Upper lobe of left lung (tissue), 6 donors: ENCODE measurements around the gene AMZ2. TPM values are rescaled to one million over a fixed set of nuclear protein-coding genes. Genes with fewer than 3 reads are reported as not detected.
A peak's percentile ranks its signal among the peaks of the same experiment; 100 is the strongest.
"Not testable (repeated sequence)": the region's sequence is repeated elsewhere in the genome, so short reads cannot be mapped to it uniquely, and the experiment has no call there.

Experiments
- ATAC-seq, 2 donors: fragments of 200-7000 bp; cut with Tn5 transposase; one replicate each; pipeline ENCODE4 v1.9.1; 2022; ENCODE audit warnings: mild to moderate bottlenecking in 2 of 2, moderate library complexity in 2 of 2; ENCODE audit not compliant: low FRiP score in 2 of 2
- DNase-seq, 2 donors: peaks; one replicate each; pipeline ENCODE4 v3.0.0-alpha.2; 2019 to 2020
- H3K27ac ChIP-seq, 4 donors: fragments of 200-600 bp; sonication (generic); one replicate each; pipeline ENCODE4 v1.5.1; 2016 to 2019
- H3K27me3 ChIP-seq, 4 donors: fragments of 200-600 bp; sonication (generic); one replicate each; pipeline ENCODE4 v1.5.1; 2017 to 2019
- H3K36me3 ChIP-seq, 4 donors: fragments of 200-600 bp; sonication (generic); one replicate each; pipeline ENCODE4 v1.5.1; 2016 to 2019
- H3K4me1 ChIP-seq, 4 donors: fragments of 200-600 bp; sonication (generic); one replicate each; pipeline ENCODE4 v1.5.1; 2018 to 2019
- H3K4me3 ChIP-seq, 4 donors: fragments of 200-600 bp; sonication (generic); one replicate each; pipeline ENCODE4 v1.5.1; 2017 to 2019; ENCODE audit warnings: mild to moderate bottlenecking in 2 of 4, moderate library complexity in 1 of 4
- H3K9me3 ChIP-seq, 4 donors: fragments of 200-600 bp; sonication (generic); one replicate each; pipeline ENCODE4 v1.5.1; 2018 to 2019
- EP300 ChIP-seq, 4 donors: sonication (generic); formaldehyde crosslinking; IDR thresholded peaks; one replicate each; pipeline ENCODE4 v1.5.1; 2017; ENCODE audit warnings: antibody characterized with exemption in 4 of 4, control low read depth in 2 of 4
- POLR2A ChIP-seq, 4 donors: fragments of 450-650 bp; IDR thresholded peaks; one replicate each; pipeline ENCODE4 v1.5.1; 2016 to 2017; ENCODE audit warnings: antibody characterized with exemption in 4 of 4, mild to moderate bottlenecking in 2 of 4
- POLR2AphosphoS5 ChIP-seq, 2 donors: sonication (generic); formaldehyde crosslinking; IDR thresholded peaks; one replicate each; pipeline ENCODE4 v1.5.1; 2017; ENCODE audit warnings: antibody characterized with exemption in 2 of 2
- WGBS, 2 donors: methylation state at CpG; one replicate each; pipeline ENCODE4 v1.1.5; 2017 to 2018; 5-methylcytosine and 5-hydroxymethylcytosine counted together
- total RNA-seq, 6 donors: library from RNA; depleted of rRNA in 4 of 6; stranded (reverse); fragments of >200 nt in 4 of 6; gene quantifications; one replicate each; pipeline versions ENCODE4 v1.1.0 to v1.2.1, GENCODE V29; 2016 to 2021
- TF ChIP-seq, protein P1 (sequence below), 6 experiments: fragments of 450-650 bp in 4 of 6; fragments of 200-600 bp in 2 of 6; sonication (generic) in 2 of 6; IDR thresholded peaks; one replicate each; pipeline ENCODE4 v1.5.1; 2016 to 2019; ENCODE audit warnings: antibody characterized with exemption in 6 of 6
- donor health status: DM: no; HTN: no; CAD: no; lungs with moderate emphysema.
- donor health status: DM: no; HTN: yes; CAD: no; lungs with severe emphysema.

The AMZ2 gene
- total RNA-seq, 6 donors from 2014 or later, result 19.4 to 50.3 (median 45.8) TPM

DNA sequence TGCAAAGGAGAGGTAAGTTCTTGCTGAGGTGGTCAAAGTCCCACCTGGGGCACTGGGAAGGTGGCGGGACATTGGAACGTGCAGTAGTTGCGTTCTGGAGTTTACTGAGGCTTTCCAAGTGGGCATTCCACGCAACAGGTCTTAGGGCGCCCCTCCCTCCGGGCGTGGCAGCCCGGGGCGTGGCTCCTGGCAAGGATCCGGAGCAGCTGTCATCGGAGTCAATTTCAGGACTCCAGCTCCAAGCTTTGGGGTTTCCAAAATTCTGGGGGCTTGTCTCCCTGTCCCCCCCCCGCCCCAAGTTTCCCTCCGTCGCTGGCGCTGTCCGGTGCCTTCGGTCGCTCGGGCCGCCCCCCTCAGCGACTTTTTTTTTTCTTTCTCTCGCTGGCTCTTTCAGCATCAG is 43.1 kb upstream of the AMZ2 start:
- peaks cover 24 to 40% (median 33%) of the 10 kb centered on the region in 4 donors for H3K4me1 ChIP-seq
- peak overlapping the region; percentile 64 to 93 (median 86) for H3K4me3 ChIP-seq
- peak overlapping the region; percentile 88 to 96 (median 92) for H3K27ac ChIP-seq
- peak; percentile 32 to 51 for ATAC-seq
- WGBS, 2 donors, result 1 to 3% methylated on average over 14 to 22 of the region's 22 CpGs
- TF ChIP-seq, protein P1, sequence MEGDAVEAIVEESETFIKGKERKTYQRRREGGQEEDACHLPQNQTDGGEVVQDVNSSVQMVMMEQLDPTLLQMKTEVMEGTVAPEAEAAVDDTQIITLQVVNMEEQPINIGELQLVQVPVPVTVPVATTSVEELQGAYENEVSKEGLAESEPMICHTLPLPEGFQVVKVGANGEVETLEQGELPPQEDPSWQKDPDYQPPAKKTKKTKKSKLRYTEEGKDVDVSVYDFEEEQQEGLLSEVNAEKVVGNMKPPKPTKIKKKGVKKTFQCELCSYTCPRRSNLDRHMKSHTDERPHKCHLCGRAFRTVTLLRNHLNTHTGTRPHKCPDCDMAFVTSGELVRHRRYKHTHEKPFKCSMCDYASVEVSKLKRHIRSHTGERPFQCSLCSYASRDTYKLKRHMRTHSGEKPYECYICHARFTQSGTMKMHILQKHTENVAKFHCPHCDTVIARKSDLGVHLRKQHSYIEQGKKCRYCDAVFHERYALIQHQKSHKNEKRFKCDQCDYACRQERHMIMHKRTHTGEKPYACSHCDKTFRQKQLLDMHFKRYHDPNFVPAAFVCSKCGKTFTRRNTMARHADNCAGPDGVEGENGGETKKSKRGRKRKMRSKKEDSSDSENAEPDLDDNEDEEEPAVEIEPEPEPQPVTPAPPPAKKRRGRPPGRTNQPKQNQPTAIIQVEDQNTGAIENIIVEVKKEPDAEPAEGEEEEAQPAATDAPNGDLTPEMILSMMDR (IDR thresholded peaks at IDR 0.05), result no peak
- TF ChIP-seq EP300 (IDR thresholded peaks at IDR 0.05), result no peak
- no peak for TF ChIP-seq POLR2A (IDR thresholded peaks at IDR 0.05)
- no peak for TF ChIP-seq POLR2AphosphoS5 (IDR thresholded peaks at IDR 0.05)
- peak; percentile 56 to 89 for DNase-seq
- no peaks in the 10 kb centered on the region for H3K9me3 ChIP-seq
- peaks cover 0 to 8% (median 3%) of the 10 kb centered on the region in 4 donors for H3K27me3 ChIP-seq
- H3K36me3 ChIP-seq, result no peaks in the 10 kb centered on the region

DNA sequence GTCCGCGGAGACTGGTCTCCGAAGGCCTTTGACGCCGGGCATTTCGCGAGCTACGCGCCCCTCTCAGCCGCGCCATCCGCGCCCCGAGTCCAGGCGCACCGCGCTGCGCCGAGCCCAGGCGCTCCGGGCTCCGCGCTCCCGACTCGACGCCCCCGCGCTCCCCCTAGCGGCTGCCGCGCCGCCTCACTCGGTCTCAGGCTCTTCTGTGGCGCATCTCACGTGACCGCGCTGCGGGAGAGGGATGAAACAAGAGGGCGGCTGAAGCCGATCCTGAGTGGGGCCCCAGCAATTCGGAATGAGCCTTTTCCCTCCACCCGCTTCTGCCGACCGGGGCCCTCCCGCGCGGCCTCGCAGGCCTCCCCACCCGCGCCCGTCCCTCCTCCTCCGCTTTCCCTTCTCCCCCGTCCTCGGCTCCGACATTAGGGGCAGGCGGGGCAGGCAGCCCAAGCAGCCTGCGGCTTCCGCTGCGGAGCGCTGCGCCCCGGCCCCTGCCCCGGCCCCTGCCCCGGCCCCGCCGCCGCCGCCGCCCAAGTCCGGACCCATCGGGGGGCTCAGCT is 42.5 kb upstream of the AMZ2 start:
- H3K4me1 ChIP-seq, result peaks cover 20 to 34% (median 28%) of the 10 kb centered on the region in 4 donors
- H3K4me3 ChIP-seq, result peak overlapping the region; percentile 64 to 93 (median 86)
- peak; percentile 95 to 97 for ATAC-seq
- H3K36me3 ChIP-seq, result peaks cover 0 to 1% (median 0%) of the 10 kb centered on the region in 4 donors
- peak in 3 of 4 donors; percentile 62 to 95 (median 64) for TF ChIP-seq POLR2A (IDR thresholded peaks at IDR 0.05)
- TF ChIP-seq, protein P1 (IDR thresholded peaks at IDR 0.05), result peak; percentile 90 to 99 (median 98)
- no peak for TF ChIP-seq EP300 (IDR thresholded peaks at IDR 0.05)
- TF ChIP-seq POLR2AphosphoS5 (IDR thresholded peaks at IDR 0.05), result peak; percentile 81 to 87
- 1 to 2% methylated on average over 25 to 26 of the region's 71 CpGs for WGBS, 2 donors
- peaks cover 0 to 2% (median 0%) of the 10 kb centered on the region in 4 donors for H3K27me3 ChIP-seq
- DNase-seq, result peak; percentile 96 to 99
- peak overlapping the region; percentile 88 to 96 (median 92) for H3K27ac ChIP-seq
- H3K9me3 ChIP-seq, result no peaks in the 10 kb centered on the region

DNA sequence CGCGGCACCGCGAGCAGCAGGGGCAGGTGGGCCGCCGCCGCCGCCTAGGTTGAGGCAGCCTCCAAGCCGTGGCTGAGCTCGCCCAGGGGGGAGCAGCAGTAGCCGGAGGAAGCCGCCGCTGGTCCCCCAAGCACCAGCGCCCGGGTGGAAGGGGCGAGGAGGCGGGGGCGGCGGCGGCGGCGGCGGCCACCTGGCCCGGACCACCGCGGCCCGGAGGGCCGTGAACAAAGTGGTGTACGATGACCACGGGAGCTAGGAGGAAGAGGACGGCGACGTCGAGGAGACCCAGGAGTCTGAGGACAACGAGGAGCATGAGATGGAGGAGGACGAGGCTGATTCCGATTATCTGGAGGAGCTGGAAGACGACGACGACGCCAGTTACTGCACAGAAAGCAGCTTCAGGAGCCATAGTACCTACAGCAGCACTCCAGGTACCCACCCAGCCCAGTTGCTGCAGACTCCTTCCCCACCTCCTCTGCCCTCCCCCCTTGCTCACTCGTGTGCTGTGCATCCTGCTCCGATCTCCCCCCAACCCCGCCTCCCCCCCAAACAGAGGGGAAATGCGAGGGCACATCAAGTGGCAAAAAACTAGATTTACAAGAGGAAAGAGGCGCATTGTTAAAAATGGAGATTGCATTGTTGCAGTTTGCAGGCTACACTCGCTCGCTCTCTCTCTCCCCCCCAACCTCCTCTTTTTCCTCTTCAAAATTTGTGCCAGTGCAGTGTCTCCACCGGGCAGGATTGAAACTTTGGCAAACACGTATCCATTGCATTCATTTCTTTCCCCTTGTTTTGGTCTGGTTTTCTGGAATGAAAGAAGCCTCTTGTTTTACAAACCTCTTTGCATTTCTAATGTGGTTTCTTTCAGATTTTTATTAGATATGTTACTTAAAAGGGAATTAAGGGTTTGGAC is 41.8 kb upstream of the AMZ2 start:
- peaks cover 14 to 26% (median 21%) of the 10 kb centered on the region in 4 donors for H3K4me1 ChIP-seq
- H3K36me3 ChIP-seq, result peaks cover 0 to 3% (median 0%) of the 10 kb centered on the region in 4 donors
- H3K27me3 ChIP-seq, result no peaks in the 10 kb centered on the region
- H3K4me3 ChIP-seq, result peak overlapping the region; percentile 64 to 93 (median 86)
- TF ChIP-seq EP300 (IDR thresholded peaks at IDR 0.05), result no peak
- peak in 1 of 4 donors; percentile 24 for TF ChIP-seq POLR2A (IDR thresholded peaks at IDR 0.05)
- no peaks in the 10 kb centered on the region for H3K9me3 ChIP-seq
- DNase-seq, result no peak
- 0 to 1% methylated on average over 6 to 24 of the region's 50 CpGs for WGBS, 2 donors
- ATAC-seq, result peak in 1 of 2 donors; percentile 49
- H3K27ac ChIP-seq, result peak overlapping the region; percentile 88 to 96 (median 92)

DNA sequence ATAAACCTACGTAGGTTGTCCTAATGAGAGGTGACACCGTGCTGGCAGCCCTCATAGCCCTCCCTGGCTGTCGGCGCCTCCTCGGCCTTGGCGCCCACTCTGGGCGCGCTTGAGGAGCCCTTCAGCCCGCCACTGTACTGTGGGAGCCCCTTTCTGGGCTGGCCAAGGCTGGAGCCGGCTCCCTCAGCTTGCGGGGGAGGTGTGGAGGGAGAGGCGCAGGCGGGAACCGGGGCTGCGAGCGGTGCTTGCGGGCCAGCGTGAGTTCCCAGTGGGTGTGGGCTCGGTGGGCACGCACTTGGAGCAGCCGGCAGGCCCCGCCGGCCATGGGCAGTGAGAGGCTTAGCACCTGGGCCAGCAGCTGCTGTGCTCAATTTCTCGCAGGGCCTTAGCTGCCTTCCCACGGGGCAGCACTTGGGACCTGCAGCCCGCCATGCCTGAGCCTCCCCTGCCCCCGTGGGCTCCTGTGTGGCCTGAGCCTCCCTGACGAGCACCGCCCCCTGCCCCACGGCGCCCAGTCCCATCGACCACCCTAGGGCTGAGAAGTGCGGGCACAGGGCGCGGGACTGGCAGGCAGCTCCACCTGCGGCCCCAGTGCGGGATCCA is 40.1 kb upstream of the AMZ2 start:
- ATAC-seq, result no peak
- WGBS, 2 donors, result 90 to 93% methylated on average over 26 to 29 of the region's 37 CpGs
- H3K36me3 ChIP-seq, result peaks cover 0 to 3% (median 0%) of the 10 kb centered on the region in 4 donors
- H3K27ac ChIP-seq, result peak overlapping the region in 1 of 4 donors; percentile 89
- peak in 1 of 2 donors; percentile 78 for DNase-seq
- H3K9me3 ChIP-seq, result no peaks in the 10 kb centered on the region
- peaks cover 12 to 26% (median 21%) of the 10 kb centered on the region in 4 donors for H3K4me1 ChIP-seq
- TF ChIP-seq EP300 (IDR thresholded peaks at IDR 0.05) (no peak), POLR2A (IDR thresholded peaks at IDR 0.05) (no peak), POLR2AphosphoS5 (IDR thresholded peaks at IDR 0.05) (no peak)
- TF ChIP-seq, protein P1 (IDR thresholded peaks at IDR 0.05), result no peak
- H3K27me3 ChIP-seq, result no peaks in the 10 kb centered on the region
- H3K4me3 ChIP-seq, result peak overlapping the region in 1 of 4 donors; percentile 90

DNA sequence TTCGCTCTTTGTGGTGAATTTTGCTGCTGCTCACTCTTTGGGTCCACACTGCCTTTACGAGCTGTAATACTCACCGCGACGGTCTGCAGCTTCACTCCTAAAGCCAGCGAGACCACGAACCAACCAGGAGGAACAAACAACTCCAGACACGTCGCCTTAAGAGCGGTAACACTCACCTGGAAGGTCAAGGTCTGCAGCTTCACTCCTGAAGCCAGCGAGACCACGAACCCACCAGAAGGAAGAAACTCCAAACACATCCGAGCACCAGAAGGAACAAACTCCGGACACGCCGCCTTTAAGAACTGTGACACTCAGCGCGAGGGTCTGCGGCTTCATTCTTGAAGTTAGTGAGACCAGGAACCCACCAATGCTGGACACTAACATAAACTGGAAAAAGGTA is 39.2 kb upstream of the AMZ2 start:
- not testable (repeated sequence) for H3K9me3 ChIP-seq, H3K27me3 ChIP-seq, ATAC-seq, H3K36me3 ChIP-seq, H3K4me3 ChIP-seq, DNase-seq, H3K27ac ChIP-seq
- 95 to 98% methylated on average over 19 of the region's 19 CpGs for WGBS, 2 donors
- peaks cover 12 to 32% (median 24%) of the 10 kb centered on the region in 4 donors for H3K4me1 ChIP-seq

DNA sequence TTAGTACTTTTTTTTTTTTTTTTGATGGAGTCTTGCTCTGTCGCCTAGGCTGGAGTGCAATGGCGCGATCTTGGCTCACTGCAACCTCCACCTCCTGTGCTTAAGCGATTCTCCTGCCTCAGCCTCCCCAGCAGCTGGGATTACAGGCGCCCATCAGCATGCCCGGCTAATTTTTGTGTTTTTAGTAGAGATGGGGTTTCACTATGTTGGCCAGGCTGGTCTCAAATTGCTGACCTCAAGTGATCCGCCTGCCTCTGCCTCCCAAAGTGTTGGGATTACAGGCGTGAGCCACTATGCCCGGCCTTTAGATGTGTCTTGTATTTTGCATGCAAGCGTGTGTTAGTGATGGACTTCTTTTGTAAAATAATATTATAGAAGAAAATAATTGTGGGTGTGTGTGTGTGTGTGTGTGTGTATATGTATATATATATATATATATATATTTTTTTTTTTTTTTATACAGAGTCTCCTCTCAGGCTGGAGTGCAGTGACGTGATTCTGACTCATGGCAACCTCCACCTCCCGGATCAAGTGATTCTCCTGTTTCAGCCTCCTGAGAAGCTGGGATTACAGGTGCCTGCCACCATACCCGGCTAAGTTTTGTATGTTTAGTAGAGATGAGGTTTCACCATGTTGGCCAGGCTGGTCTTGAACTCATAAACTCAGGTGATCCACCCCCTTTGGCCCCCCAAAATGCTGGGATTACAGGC is 38.5 kb upstream of the AMZ2 start:
- not testable (repeated sequence) for H3K9me3 ChIP-seq, H3K4me3 ChIP-seq, DNase-seq, ATAC-seq, H3K27me3 ChIP-seq, H3K36me3 ChIP-seq, H3K27ac ChIP-seq
- H3K4me1 ChIP-seq, result peaks cover 12 to 33% (median 22%) of the 10 kb centered on the region in 4 donors
- WGBS, 2 donors, result 97 to 98% methylated on average over 13 of the region's 13 CpGs
